ENCODE data around the gene ADCY4.
"Not testable (repeated sequence)": the region's sequence is repeated elsewhere in the genome, so short reads cannot be mapped to it uniquely, and the experiment has no call there.

The ADCY4 gene

DNA sequence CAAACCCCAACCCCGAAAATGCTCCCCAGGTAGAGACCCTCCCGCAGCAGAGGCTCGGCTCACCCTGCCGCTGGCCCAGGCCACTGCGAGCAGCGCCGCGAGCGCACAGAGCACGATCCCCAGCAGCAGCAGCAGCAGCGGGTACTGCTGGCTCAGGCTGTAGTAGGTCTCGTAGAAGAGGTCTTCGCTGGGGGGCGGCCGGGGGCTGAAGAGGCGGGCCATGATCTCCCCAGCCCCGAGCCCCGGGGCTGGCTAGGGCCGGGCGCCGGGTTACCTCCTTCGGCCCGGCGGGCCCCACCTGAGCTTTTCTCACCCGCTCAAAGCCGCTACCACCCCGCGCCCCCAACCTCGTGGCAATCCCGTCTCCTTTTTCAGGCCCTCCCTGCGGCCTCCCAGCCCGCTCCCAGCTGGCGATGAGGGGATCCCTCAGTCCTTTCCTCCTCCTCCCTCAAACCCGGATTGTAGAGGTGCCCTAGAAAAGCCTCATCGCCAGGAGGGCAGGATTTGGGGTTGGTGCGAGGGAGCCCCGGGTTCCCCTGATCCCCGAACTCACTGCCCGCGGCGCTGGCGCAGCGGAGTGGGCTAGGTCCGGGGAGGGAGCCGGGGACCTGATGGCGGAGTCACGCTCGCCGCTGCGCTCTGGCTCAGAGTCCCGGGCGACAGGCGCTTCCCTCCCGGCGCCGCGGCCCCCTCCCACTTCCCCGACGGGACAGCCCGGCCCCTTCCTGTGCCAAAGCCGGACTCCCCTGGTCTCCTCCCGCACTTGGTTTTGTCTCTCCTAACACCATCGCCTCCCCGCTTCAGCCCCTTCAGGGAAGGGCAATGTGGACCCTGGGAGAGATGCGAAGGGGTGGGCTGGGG, at the start of gene ADCY4:
TSS of gene ADCY4 (minus strand) at position 641 of the 861 bp plus-strand sequence. CDS start at position 222, 419 bp downstream.
- DNase-seq = no peak

DNA sequence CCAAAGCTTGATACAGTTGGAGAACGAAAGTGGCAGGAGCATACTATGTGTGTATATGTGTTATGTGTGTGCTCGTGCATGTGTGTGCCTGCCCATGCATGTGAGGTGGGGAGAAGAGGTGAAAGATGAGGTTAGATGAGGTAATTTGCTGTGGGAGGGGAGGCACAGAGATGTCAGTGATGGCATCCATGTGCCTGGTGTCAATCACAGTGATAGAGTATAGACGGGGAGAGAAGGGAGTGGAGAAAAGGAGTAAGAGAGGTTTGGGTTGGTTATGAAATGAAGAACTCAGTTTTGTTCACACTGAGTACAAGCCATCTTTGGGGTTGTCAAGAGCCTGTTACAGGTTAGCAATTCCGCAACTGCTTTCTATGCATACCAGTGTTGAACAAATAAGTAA, 49.3 kb upstream of the ADCY4 start:
- DNase-seq = no peak

DNA sequence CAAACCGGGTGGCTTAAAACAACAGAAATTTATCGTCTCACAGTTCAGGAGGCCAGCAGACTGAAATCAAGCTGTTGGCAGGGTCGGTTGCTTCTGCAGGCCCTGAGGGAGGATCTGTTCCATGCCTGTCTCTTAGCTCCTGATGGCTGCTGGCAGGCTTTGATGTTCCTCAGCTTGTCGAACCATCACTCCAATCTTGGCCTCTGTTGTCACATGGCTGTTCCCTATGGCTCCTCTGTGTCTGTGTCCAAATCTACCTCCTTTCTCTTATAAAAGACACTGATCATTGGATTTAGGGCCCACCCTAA, 47.1 kb upstream of the ADCY4 start:
- DNase-seq = no peak

- DNase-seq = no peak
Measured at GRCh38 chr14:24381363-24382063, 46.6 kb upstream of the ADCY4 start.

- DNase-seq = no peak
Measured at GRCh38 chr14:24379907-24380730, 45.2 kb upstream of the ADCY4 start.

- no peak for DNase-seq
Measured at GRCh38 chr14:24378981-24379906, 44.4 kb upstream of the ADCY4 start.

DNA sequence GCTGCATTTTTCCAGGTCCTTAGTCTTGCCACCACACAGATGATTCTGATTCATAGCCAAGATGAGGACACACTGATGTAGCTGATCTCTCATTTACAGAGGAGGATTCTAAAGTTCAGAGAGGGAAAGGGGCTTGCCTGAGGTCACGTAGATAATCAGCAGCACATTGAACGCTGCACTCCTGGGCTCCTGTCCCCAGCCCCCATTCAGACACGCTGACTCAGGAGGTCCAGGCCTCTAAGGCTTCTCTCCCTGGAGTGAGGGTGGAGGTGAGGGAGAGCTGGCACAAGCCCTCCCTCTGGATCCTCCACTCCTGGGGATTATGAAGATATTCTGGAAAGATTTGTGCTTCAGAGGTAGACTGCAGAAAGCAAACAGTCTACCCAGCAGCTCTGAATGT, 43.5 kb upstream of the ADCY4 start:
- DNase-seq = no peak

- DNase-seq = no peak
Measured at GRCh38 chr14:24377657-24378056, 42.8 kb upstream of the ADCY4 start.

- no peak for DNase-seq
Measured at GRCh38 chr14:24377126-24377525, 42.3 kb upstream of the ADCY4 start.

- DNase-seq = no peak
Measured at GRCh38 chr14:24376448-24377070, 41.7 kb upstream of the ADCY4 start.

- no peak for DNase-seq
Measured at GRCh38 chr14:24372701-24373416, 38.0 kb upstream of the ADCY4 start.

DNA sequence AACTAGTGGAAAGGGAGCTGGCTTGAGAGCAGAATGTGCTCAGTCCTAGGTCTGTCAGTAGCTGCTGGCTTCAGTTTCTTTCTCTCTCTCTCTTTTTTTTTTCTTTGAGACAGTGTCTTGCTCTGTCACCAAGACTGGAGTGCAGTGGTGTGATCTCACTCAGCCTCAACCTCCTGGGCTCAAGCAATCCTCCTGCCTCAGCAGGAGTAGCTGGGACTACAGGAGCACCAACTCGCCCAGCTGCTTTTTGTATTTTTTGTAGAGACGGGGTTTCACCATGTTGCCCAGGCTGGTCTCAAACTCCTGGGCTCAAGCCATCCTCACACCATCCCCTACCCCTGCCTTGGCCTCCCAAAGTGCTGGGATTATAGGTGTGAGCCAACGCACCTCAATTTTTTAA, 36.7 kb upstream of the ADCY4 start:
- DNase-seq = not testable (repeated sequence)

DNA sequence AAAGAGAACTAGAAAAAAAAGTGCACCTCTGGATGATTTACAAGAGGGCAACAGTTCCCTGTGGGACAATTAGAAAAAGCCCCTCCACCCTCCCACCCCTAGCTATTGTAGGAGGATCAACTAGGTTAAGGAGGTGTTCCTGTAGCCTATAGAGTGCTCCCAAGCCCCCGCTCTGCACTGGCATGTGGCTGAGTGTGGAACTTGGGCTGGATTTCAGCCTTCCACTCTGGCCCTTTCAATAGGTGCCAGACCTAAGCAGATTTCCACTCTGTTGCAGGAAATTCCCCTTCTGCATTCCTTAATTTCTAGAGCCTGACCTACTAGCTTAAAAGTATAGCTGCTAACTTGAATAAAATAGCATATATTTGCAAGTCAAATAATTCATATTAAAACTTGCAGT, 35.9 kb upstream of the ADCY4 start:
- DNase-seq = no peak

GRCh38 chr14:24369907-24370687, 35.2 kb upstream of the ADCY4 start:
- no peak for DNase-seq

- DNase-seq = no peak
Measured at GRCh38 chr14:24369463-24369862, 34.6 kb upstream of the ADCY4 start.

DNA sequence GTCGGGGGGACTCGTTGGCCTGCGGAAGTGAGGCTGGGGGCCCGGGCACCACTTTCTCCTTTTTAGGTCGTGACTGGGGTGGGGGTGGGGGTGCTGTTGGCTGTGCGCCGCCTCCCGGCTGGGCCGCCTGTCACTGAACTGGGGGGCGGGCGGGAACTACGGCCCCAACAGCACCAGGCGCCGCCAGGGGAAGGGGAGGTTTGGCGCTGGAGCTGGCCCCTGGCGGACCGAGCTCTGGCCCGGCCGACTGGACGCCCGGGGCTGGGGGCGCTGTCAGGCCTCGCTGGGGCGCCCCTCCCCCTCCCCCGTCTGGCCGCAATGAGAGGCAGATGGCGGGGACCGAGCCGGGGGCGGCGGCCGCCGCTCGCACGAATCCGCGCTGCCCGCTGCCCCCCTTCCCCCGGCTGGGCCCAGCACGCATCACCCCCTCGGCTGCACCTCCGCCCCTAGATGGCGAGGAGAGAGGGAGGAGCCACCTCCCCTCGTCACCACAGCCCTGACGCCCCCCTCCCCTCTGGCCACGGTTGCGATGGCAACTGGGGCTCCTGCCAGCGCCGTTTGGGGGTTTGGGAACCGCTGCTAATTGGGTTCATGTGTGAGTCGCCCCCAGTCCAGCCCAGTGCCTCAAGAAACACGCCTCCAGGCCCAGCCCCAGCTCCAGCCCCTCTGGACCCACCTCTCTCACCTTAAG, 33.8 kb upstream of the ADCY4 start:
- no peak for DNase-seq

DNA sequence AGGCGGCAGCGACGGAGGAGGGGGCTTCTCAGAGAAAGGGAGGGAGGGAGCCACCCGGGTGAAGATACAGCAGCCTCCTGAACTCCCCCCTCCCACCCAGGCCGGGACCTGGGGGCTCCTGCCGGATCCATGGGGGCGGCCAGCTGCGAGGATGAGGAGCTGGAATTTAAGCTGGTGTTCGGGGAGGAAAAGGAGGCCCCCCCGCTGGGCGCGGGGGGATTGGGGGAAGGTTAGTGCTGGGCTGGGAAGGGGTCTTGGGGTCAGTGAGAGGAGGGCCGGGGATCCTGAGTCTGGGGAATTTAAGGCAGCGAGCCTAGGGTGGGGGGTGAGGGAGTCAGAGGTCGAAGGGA, 33.3 kb upstream of the ADCY4 start:
- DNase-seq = no peak

DNA sequence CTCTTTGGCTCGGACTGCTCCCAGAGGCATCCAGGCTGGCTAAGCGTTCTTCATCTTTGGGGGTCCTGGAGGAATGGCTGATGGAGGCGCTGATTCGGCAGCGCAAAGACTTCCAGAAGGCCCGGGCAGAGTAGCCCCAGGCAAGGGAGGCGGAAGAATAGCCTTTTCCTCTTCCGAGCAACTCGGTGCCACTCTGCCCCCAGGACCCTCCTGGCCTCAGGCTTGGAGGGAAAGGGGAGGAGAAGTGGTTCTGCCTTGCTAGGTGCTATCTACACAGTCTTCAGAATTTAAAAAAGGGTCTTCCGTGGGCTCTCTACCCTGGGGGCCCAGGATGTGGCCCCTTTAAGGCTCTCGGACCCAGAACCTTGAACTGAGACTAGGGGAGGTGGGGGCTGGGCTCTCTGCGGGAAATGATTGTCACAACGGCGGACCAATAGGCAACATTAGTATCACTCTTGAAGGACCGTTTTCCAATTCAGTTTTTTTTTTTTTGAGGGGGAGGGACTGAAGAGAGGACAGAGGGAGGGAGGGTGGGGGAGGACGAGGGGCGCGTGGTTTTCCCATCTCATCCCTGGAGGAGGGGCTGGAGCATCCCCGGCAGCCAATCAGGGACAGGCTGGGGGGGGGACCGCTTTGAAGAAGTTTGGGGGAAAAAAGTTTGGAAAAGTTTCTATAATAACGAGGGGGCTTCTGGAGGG, 32.8 kb upstream of the ADCY4 start, which contains the start of gene NFATC4:
TSS of gene NFATC4 (plus strand) at position 671 of the 698 bp plus-strand sequence. CDS start 157 bp downstream, outside the sequence.
- no peak for DNase-seq
